ENCODE measurements around the gene WBP1.

DNA sequence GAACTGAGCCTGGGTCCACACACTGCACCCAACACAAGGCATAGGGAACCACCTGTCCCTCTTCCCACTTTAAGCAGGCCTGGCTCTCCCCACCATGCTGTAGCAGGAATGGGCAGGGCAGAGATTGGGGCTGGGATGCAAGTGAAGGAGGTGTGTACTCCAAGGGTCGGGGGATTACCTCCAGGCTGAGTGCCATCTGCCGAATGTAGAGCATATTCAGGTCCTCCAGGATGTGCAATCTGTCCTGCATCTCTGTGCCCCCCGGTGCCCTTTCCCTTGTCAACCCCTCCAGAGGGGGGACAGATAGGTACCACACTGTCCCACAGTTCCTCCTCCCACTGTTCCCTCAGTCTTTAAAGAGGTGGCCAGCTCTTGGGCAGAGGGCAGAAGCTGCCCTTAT lies 18.9 kb upstream of the WBP1 start:
- TF ChIP-seq CTCF (IDR thresholded peaks at IDR 0.05), result no peak
- no peak for TF ChIP-seq POLR2A (IDR thresholded peaks at IDR 0.05; ENCODE audit: low read depth)

Measured in esophagus muscularis mucosa (tissue), 3 donors.